GM18909 (cell line): ENCODE results near the gene PDCD11.
"Not testable (repeated sequence)": the region's sequence is repeated elsewhere in the genome, so short reads cannot be mapped to it uniquely, and the experiment has no call there.

Experiments used
- ATAC-seq: cut with Tn5 transposase; IDR thresholded peaks from one replicate; pipeline ENCODE4 v1.9.1; 2021; ENCODE audit warnings: mild to moderate bottlenecking; ENCODE audit not compliant: unreplicated experiment, poor library complexity

The PDCD11 gene

GRCh38 chr10:103396067-103396788 lies at the start of gene PDCD11, which contains the start of gene ATP5MK:
TSS of gene PDCD11 (plus strand) at chr10:103396626. CDS start at chr10:103398427, 1,801 bp downstream.
TSS of gene ATP5MK (minus strand) at chr10:103396475. CDS start at chr10:103392457, 4,018 bp downstream.
- ATAC-seq = peak; percentile 99

- no peak for ATAC-seq
Observed at GRCh38 chr10:103350175-103350516, 46.3 kb upstream of the PDCD11 start.

- peak; percentile 87 for ATAC-seq
Observed at GRCh38 chr10:103350517-103351260, 45.7 kb upstream of the PDCD11 start, which contains the start of gene PCGF6. TSS of gene PCGF6 (minus strand) at chr10:103351140. CDS start at chr10:103351066, 74 bp downstream.

GRCh38 chr10:103353281-103353680 lies 43.1 kb upstream of the PDCD11 start:
- ATAC-seq = no peak

- not testable (repeated sequence) for ATAC-seq
Observed at GRCh38 chr10:103354567-103354966, 41.9 kb upstream of the PDCD11 start.

- ATAC-seq = no peak
Observed at GRCh38 chr10:103355906-103356599, 40.4 kb upstream of the PDCD11 start.

- ATAC-seq = not testable (repeated sequence)
Observed at GRCh38 chr10:103359493-103359892, 36.9 kb upstream of the PDCD11 start.

GRCh38 chr10:103360791-103361190 lies 35.6 kb upstream of the PDCD11 start:
- not testable (repeated sequence) for ATAC-seq

GRCh38 chr10:103367379-103367781 lies 29.0 kb upstream of the PDCD11 start:
- ATAC-seq = no peak

GRCh38 chr10:103367782-103368518 lies 28.5 kb upstream of the PDCD11 start, which contains the start of gene TAF5:
TSS of gene TAF5 (plus strand) at chr10:103367976. CDS start at chr10:103367990, 14 bp downstream.
- ATAC-seq = peak; percentile 66

GRCh38 chr10:103373544-103373943 lies 22.9 kb upstream of the PDCD11 start:
- no peak for ATAC-seq

- no peak for ATAC-seq
Observed at GRCh38 chr10:103374263-103374662, 22.2 kb upstream of the PDCD11 start.

GRCh38 chr10:103382769-103383168 lies 13.7 kb upstream of the PDCD11 start:
- no peak for ATAC-seq

GRCh38 chr10:103394180-103394579 lies 2.2 kb upstream of the PDCD11 start:
- no peak for ATAC-seq

- no peak for ATAC-seq
Observed at GRCh38 chr10:103395754-103396066, 716 bp upstream of the PDCD11 start.

GRCh38 chr10:103396789-103397087 lies 312 bp downstream of the PDCD11 start:
- ATAC-seq = no peak

GRCh38 chr10:103397191-103397825 lies 882 bp downstream of the PDCD11 start:
- ATAC-seq = no peak

GRCh38 chr10:103413564-103413963 lies 17.1 kb downstream of the PDCD11 start:
- no peak for ATAC-seq

GRCh38 chr10:103415581-103415980 lies 19.2 kb downstream of the PDCD11 start:
- no peak for ATAC-seq
